GM18502 (cell line): Measurements from ENCODE around the gene NDE1.
A peak's percentile ranks its signal among the peaks of the same experiment; 100 is the strongest.
"Not testable (repeated sequence)": the region's sequence is repeated elsewhere in the genome, so short reads cannot be mapped to it uniquely, and the experiment has no call there.

Source experiments
- ATAC-seq: cut with Tn5 transposase; IDR thresholded peaks from one replicate; pipeline ENCODE4 v1.9.1; 2021; ENCODE audit warnings: mild to moderate bottlenecking; ENCODE audit not compliant: unreplicated experiment, poor library complexity

The NDE1 gene

GRCh38 chr16:15650019-15650697, at the start of gene NDE1:
Gene NDE1, plus strand, starts transcription at chr16:15650245. Its CDS starts 14,534 bp downstream, at chr16:15664779.
- peak; percentile 77 for ATAC-seq

DNA sequence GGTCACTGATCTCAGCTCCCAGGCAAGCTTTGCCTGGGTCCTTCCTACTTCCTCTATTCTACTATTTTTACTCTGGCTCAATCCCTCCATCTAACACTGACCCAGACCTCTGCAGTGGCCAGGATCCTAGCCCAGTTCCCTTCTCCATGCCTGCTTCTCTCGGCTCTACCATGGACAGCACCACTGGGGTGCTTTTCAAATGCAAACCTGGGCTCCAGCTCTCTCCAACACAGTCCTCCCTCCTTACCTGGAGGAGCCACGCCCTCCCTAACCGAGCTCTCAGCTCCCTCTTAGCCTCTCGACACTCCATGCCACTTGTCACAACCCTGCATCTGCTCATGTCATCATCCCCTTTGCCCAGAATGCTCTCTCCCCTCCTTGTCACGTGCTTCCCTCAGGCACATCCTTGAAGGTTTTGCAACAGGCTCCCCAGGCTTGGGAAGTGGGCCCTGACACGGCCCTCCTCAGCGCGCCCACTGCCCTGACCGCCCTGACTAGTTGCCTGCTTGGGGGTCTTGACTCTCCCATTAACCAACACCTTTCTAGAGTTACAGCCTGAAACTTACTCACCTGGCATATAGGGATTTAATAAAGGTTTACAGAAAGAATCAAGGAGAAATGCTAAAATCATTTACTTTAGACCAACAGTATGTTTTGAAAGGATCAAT, 48.7 kb upstream of the NDE1 start:
- no peak for ATAC-seq

DNA sequence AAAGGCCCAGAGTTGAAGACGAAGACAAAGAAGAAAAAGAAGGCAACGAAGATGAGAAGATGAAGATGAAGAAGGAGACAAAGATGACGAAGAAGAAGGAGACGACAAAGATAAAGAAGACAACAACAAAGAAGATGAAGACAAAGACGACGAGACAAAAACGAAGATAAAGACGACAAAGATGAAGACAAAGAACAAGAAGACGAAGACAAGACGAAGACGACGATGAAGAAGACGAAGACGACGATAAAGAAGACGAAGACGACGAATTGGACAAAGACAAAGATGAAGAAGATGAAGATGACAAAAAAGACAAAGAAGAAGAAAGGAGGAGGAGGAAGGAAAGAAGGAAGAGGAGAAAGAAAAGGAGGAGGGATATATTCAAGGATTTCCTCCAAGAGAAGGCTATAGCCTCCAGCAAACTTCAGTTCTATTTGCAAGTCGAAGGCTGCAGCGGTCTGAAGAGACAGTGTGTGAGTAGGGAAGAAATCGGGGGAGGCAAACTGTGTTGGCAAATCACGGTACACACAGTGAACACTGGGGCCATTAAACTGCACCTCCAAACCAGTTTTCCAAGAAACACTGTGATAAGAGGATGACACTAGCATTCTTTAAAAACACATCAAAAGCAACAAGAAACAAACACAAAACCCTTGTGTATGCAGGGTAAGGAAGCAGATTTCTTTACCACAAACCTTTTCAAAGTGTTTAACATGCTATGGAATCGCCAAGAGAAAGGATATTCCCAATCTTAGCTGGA, 47.6 kb upstream of the NDE1 start:
- ATAC-seq = no peak

DNA sequence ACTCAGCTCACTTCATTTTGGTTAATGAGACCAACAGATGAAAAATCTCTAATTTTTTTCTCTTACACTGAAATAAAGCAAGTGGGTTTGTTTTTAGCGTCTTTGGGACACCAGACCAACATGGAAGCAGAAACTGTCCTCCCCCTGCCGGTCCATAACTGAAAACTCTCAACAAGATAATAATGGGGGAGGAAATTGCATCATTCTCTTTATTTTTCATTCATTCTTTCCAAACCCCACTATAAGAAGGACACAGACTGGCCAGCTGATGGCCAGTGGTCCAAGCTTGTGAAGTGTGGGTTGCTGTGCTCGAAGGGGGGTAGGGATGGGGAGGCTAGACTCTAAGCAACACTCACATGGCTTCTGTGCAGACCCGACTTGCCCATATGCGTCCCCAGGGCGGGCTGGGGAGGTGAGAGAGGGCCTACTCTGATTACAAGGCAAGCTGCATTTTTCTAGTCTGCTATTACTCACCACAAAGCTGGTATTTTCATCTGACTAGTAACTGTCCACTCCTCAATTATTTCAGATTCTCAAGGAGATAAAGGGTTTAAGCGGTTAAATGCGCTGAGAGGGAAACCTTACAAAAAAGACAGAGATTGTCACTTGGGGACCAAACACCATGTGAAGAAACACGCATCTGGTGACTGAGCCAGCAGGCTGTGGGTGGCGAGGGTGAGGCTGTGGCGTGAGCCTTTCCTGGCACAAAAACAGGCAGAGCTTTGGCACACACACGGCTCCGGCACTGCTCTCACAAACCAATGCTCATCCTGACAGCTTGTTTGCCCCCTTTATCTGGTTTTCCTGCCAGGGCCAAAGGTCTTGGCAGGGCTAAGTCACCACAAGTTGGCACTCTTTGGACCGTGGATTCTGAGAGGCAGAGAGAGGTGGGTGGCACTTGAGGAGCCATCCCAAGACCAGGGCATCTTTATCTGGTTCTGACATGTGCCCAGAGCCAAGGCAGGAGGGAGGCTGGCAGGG, 45.3 kb upstream of the NDE1 start:
- no peak for ATAC-seq

- ATAC-seq = no peak
These were observed 44.1 kb upstream of the NDE1 start for GRCh38 chr16:15605839-15606517.

DNA sequence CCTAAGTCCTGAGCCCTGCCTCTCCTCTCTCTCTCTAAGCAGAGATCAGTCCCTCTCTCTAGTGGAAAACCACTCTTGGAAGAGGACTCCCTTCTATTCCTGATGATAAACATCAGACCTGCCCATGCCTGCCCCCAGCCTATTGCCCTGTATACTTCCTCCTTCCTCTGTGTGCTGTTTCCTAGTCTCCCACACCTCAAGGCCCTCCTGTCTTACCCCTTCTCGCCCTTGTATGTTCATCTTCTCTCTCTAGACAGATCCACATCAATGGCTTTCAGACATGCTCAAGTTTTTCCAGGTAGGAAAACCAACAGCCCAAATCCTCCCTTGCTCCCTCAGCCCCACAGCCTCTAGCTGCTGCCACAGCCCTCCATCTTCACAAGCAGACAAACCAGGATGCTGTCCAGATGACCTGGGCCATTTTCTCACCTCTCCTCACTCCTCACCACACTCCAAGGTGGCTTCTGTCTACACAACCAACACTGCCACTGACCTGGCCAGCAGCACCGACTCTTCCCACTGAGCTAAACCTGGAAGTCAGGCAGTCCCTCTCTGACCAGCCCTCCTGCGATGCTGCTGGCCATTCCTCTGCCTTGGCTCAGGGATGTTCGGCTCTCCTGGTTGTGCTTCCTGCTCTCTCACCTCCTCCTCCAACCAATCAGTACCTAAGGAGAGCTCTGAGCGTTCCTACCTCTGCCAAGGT, 43.4 kb upstream of the NDE1 start:
- no peak for ATAC-seq

- ATAC-seq = not testable (repeated sequence)
These were observed 42.8 kb upstream of the NDE1 start for GRCh38 chr16:15607221-15607699.

DNA sequence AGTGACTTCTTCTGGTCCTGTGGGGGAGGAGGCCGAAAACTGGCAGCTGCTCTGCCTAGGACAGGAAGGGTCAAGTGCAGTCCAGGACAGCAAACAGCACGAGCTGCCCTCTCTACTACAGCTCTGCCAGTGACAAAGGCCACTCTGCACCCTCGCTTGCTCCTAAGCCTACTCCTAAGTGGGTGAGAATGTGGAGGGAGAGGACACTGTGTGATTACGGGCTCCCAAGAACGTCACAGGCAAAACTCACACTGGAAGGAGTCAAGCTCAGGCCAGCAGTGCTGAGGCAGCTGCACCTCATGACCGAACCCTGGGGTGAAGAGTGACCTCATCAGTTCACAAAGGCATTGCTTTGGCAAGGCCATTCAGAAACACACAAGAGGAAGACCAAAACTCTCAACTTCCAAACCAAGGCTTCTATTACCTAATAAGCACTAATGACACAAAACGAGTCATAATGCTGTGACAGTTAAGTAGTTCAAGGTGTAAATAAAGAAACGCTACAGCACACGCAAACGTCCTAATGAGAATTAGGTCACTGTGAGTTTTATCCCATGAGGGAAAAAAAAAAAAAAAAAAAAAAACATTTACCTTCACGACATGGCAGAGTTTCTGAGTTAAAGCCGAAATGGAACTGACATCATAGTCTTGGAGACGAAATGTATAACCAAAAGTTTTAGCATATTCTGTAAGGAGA, 42.2 kb upstream of the NDE1 start:
- no peak for ATAC-seq

DNA sequence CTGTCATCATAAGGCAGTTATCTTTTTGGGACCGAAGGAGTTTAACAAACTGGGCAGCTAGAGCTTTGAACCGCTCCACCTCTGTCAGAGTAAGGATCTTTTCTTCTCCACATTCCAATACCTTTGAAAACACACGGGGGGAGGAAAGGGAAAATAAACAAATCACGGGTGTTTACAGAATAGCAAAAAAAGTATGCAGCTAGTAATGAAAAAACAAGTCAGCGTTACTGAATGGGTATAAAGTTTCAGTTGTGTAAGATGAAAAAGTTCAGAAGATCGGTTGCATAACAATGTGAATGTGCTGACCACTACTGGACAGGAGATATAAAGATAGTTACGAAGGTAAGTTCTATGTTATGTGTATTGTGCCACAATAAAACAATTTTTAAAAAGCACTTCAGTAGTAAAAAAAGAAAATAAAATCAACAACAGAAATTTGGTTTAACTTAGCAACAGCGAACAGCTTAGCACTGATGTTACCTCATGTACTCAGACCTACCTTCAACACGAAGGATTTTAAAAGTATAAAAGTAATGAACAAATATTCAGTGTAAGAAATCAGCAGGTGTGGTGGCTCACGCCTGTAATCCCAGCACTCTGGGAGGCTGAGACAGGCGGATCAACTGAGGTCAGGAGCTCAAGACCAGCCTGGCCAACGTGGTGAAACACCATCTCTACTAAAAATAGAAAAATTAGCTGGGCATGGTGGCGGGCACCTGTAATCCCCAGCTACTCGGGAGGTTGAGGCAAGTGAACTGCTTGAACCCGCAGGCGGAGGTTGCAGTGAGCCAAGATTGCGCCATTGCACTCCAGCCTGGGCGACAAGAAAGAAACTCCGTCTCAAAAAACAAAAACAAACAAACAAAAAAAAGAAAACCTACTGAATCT, 41.4 kb upstream of the NDE1 start:
- no peak for ATAC-seq

- ATAC-seq = no peak
These were observed 40.8 kb upstream of the NDE1 start for GRCh38 chr16:15609286-15609649.

GRCh38 chr16:15610369-15610871, 39.6 kb upstream of the NDE1 start:
- ATAC-seq = no peak

- ATAC-seq = no peak
These were observed 38.4 kb upstream of the NDE1 start for GRCh38 chr16:15611610-15612009.

GRCh38 chr16:15613676-15614075, 36.4 kb upstream of the NDE1 start:
- no peak for ATAC-seq

- no peak for ATAC-seq
These were observed 34.0 kb upstream of the NDE1 start for GRCh38 chr16:15616012-15616411.

- ATAC-seq = no peak
These were observed 33.4 kb upstream of the NDE1 start for GRCh38 chr16:15616475-15617165.

DNA sequence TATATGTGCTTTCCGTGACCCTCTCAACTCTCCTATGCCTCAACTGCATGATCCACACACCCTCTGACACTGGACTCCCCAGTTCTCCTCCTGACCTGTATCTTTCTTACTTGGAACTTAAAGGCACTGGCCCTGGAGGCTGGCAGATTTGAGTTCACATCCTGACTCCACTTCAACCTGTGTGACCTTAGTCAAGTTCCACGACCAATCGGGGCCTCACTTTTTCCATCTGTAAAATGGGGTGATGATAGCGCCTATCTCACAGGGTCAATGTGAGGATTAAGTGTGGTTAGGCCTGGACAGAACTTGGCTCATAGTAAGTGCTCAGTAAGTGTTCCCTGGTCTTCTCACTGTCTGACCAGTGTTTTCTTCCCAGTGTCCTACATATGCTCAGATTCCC, 32.1 kb upstream of the NDE1 start:
- ATAC-seq = no peak

DNA sequence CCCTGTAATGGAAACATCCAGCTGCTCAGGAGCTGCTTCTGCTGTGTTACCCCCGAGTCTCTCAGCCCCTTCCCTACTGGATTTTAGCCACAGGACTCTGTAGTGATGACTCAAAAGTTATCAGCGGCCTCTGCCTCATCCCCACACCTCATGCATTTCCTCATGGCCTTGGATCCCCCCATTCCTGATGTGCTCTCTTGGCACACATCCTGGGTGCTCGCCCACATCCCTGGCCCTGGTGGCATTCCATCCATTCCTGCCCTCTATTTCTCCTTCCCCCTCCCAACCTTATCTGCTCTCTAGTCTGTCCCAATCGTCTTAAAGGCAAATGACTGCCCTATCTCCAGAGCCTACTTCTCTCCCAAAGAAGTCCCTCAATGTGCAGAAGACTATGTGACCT, 31.7 kb upstream of the NDE1 start:
- ATAC-seq = no peak
